ENCODE data around the gene ATP2C2. TPM values are rescaled to one million over a fixed set of nuclear protein-coding genes. Genes with fewer than 3 reads are reported as not detected.

The ATP2C2 gene
- total RNA-seq, 2 donors from 2014 or later: 2.0 to 2.6 TPM

DNA sequence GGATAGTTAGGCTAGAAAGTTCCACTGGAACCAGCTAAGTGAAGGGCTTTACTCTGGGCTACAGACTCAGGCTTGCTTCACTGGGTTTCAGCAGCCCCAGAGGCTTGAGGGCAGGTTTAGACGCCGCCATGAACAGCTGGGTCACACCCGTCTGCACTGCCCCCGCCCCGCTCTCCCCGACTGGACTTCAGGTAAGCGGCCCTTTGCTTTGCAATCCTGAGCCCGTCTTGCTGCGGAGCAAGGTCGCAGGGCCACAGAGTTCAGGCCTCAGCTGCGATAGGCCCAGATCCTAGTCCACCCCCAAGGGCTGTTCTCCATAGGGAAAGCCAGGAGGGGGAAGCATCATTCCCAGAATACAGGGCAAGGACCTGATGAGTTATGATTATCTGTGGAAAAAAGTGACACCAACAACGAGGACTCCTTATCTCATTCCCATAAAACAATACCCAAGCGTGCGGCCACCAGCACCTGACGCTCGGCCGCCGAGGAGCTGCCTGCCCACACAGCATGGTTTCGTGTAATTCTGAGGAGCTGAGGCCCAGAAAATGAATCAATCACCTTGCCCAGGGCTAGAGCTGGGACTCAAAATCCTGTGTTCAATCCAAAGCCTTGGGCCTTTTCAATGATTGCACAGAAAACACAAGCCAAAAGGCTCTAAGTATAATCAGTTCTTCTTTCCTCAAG is 115.7 kb downstream of the ATP2C2 start:
- no peaks in the 10 kb centered on the region for H3K9me3 Mint-ChIP-seq
- no peak overlapping the region for H3K27ac Mint-ChIP-seq
- Histone ChIP-seq H3K9ac (ENCODE audit: extremely low read depth, low read length, poor library complexity, severe bottlenecking) (no peak overlapping the region), H3K9me3 (ENCODE audit: control insufficient read depth, low read length) (no peaks in the 10 kb centered on the region), H3K27ac (ENCODE audit: low read depth, low read length) (no peak overlapping the region), H3K4me3 (ENCODE audit: low read length) (no peak overlapping the region), H3K36me3 (ENCODE audit: control insufficient read depth, insufficient read depth, low read length) (peaks cover 13% of the 10 kb centered on the region), H3K4me1 (ENCODE audit: control insufficient read depth, insufficient read depth, low read length) (no peaks in the 10 kb centered on the region), H3K27me3 (ENCODE audit: control insufficient read depth, insufficient read depth, low read length, poor library complexity, severe bottlenecking) (no peaks in the 10 kb centered on the region)
- no peaks in the 10 kb centered on the region for H3K27me3 Mint-ChIP-seq (ENCODE audit: insufficient read depth)
- no peak overlapping the region for H3K4me3 Mint-ChIP-seq
- no peak for DNase-seq
- H3K4me1 Mint-ChIP-seq: no peaks in the 10 kb centered on the region
- 96 to 98% methylated on average over 11 to 19 of the region's 19 CpGs for WGBS, 2 experiments (ENCODE audit: insufficient coverage in 1 of 2, insufficient read length in 1 of 2)
- TF ChIP-seq, protein P1, sequence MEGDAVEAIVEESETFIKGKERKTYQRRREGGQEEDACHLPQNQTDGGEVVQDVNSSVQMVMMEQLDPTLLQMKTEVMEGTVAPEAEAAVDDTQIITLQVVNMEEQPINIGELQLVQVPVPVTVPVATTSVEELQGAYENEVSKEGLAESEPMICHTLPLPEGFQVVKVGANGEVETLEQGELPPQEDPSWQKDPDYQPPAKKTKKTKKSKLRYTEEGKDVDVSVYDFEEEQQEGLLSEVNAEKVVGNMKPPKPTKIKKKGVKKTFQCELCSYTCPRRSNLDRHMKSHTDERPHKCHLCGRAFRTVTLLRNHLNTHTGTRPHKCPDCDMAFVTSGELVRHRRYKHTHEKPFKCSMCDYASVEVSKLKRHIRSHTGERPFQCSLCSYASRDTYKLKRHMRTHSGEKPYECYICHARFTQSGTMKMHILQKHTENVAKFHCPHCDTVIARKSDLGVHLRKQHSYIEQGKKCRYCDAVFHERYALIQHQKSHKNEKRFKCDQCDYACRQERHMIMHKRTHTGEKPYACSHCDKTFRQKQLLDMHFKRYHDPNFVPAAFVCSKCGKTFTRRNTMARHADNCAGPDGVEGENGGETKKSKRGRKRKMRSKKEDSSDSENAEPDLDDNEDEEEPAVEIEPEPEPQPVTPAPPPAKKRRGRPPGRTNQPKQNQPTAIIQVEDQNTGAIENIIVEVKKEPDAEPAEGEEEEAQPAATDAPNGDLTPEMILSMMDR (conservative IDR thresholded peaks at IDR 0.05): no peak
- H3K36me3 Mint-ChIP-seq (ENCODE audit: low read depth): peaks cover 26% of the 10 kb centered on the region

DNA sequence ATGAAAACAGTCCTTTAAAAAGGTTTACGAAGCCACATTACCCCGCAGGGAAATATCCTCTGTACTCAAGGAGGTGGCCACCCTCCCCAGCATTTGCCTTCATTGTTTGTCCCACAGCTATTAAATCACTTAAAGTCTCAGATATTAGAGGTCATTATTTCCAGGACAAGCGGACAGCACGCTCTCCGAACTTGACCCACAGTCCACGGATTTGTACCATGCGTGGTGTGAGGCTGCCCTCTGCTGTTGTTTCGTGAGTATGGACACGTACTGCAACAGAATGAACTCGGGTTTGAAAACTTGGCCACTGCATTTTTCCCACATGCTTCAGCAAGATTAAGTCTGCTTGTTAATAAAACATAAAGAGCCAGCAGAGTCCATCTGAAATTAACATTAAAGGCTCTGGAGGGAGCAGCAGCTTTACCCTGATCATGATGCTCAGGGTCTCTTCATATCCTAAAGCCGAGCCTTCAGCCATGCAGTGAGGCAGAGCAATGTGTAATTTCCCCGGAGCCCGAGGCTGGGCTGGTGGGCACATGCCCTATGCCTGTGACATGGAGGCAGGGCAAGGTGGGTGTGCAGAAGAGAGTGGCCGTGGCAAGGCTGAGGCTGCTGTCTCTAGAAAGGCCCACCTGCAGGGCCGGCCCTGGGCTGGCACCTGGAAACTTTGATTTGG is 116.4 kb downstream of the ATP2C2 start:
- Histone ChIP-seq H3K9ac (ENCODE audit: extremely low read depth, low read length, poor library complexity, severe bottlenecking) (no peak overlapping the region), H3K4me3 (ENCODE audit: low read length) (no peak overlapping the region), H3K9me3 (ENCODE audit: control insufficient read depth, low read length) (no peaks in the 10 kb centered on the region), H3K27ac (ENCODE audit: low read depth, low read length) (no peak overlapping the region), H3K36me3 (ENCODE audit: control insufficient read depth, insufficient read depth, low read length) (peaks cover 20% of the 10 kb centered on the region), H3K4me1 (ENCODE audit: control insufficient read depth, insufficient read depth, low read length) (no peaks in the 10 kb centered on the region), H3K27me3 (ENCODE audit: control insufficient read depth, insufficient read depth, low read length, poor library complexity, severe bottlenecking) (no peaks in the 10 kb centered on the region)
- peak; percentile 86 for DNase-seq
- Mint-ChIP-seq H3K4me1 (no peaks in the 10 kb centered on the region), H3K9me3 (no peaks in the 10 kb centered on the region), H3K27ac (no peak overlapping the region), H3K4me3 (no peak overlapping the region), H3K27me3 (ENCODE audit: insufficient read depth) (no peaks in the 10 kb centered on the region), H3K36me3 (ENCODE audit: low read depth) (peaks cover 25% of the 10 kb centered on the region)
- TF ChIP-seq, protein P1 (conservative IDR thresholded peaks at IDR 0.05): peak; percentile 93
- WGBS, 2 experiments (ENCODE audit: insufficient coverage in 1 of 2, insufficient read length in 1 of 2): 69 to 81% methylated on average over 10 to 15 of the region's 15 CpGs

DNA sequence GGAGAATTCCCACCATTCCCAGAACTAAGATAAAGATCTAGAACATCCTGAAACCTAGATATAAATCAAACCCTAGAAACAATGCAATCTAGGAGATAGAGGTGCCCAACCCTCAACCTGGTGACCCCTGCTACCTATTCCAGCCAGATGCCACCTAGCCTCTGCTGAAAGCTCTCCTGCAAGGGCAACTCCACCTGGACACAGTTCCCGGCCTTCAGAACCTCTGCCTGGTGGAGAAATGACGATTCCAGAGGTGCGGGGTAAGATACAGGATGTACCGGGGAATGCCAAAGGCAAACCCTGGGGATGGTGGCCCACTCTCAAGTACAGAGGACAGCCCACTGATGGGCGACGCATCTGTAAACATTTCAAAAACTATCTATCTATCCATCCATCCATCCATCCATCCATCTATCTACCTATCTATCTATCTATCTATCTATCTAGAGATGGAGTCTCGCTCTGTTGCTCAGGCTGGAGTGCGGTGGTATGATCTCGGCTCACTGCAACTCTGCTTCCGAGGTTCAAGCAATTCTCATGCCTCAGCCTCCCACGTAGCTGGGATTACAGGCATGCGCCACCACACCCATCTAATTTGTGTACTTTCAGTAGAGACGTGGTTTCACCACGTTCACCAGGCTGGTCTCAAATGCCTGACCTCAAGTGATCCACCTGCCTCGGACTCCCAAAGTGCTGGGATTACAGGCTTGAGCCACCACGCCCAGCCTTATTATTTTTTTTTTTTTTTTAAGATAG is 117.1 kb downstream of the ATP2C2 start:
- no peaks in the 10 kb centered on the region for H3K9me3 ChIP-seq (ENCODE audit: control insufficient read depth, low read length)

More for the DNA sequence above, 117.1 kb downstream of the ATP2C2 start:
- Mint-ChIP-seq H3K27ac (no peak overlapping the region), H3K36me3 (ENCODE audit: low read depth) (peaks cover 29% of the 10 kb centered on the region), H3K27me3 (ENCODE audit: insufficient read depth) (no peaks in the 10 kb centered on the region), H3K4me3 (no peak overlapping the region), H3K4me1 (no peaks in the 10 kb centered on the region), H3K9me3 (no peaks in the 10 kb centered on the region)
- H3K27me3 ChIP-seq (ENCODE audit: control insufficient read depth, insufficient read depth, low read length, poor library complexity, severe bottlenecking): no peaks in the 10 kb centered on the region
- no peak for DNase-seq
- no peak overlapping the region for H3K4me3 ChIP-seq (ENCODE audit: low read length)
- no peak overlapping the region for H3K9ac ChIP-seq (ENCODE audit: extremely low read depth, low read length, poor library complexity, severe bottlenecking)
- 81 to 98% methylated on average over 7 to 15 of the region's 16 CpGs for WGBS, 2 experiments (ENCODE audit: insufficient coverage in 1 of 2, insufficient read length in 1 of 2)
- H3K36me3 ChIP-seq (ENCODE audit: control insufficient read depth, insufficient read depth, low read length): peaks cover 25% of the 10 kb centered on the region
- H3K4me1 ChIP-seq (ENCODE audit: control insufficient read depth, insufficient read depth, low read length): no peaks in the 10 kb centered on the region
- TF ChIP-seq, protein P1 (conservative IDR thresholded peaks at IDR 0.05): no peak
- no peak overlapping the region for H3K27ac ChIP-seq (ENCODE audit: low read depth, low read length)
